NT2/D1 (cell line): ENCODE data around the gene FMO1.

ENCODE experiments used
- DNase-seq: peaks from one replicate; pipeline ENCODE4 v3.0.0-alpha.2; 2011; ENCODE audit warnings: low read depth, low spot score
- H3K27me3 ChIP-seq: 2 replicates; pipeline ENCODE4 v1.6.0; 2011; ENCODE audit warnings: mild to moderate bottlenecking; ENCODE audit not compliant: insufficient read length, insufficient read depth
- H3K36me3 ChIP-seq: 2 replicates; pipeline ENCODE4 v1.6.1; 2011; ENCODE audit warnings: mild to moderate bottlenecking, low read length, mixed read lengths; ENCODE audit not compliant: insufficient read depth, insufficient read length
- H3K4me1 ChIP-seq: 2 replicates; pipeline ENCODE4 v1.5.1; 2011; ENCODE audit not compliant: insufficient read depth, insufficient read length
- H3K4me3 ChIP-seq: 2 replicates; pipeline ENCODE4 v1.5.1; 2011; ENCODE audit warnings: low read depth; ENCODE audit not compliant: insufficient read length
- H3K9ac ChIP-seq: 2 replicates; pipeline ENCODE4 v1.6.0; 2011; ENCODE audit warnings: low read depth; ENCODE audit not compliant: insufficient read length
- H3K9me3 ChIP-seq: 2 replicates; pipeline ENCODE4 v1.5.1; 2011; ENCODE audit warnings: mild to moderate bottlenecking, low read length; ENCODE audit not compliant: insufficient read depth
- SUZ12 ChIP-seq: IDR thresholded peaks from 2 replicates; pipeline ENCODE4 v1.6.1; 2011; ENCODE audit not compliant: insufficient read length, insufficient read depth; ENCODE audit errors: extremely low read depth
- YY1 ChIP-seq: IDR thresholded peaks from 2 replicates; pipeline ENCODE4 v1.6.1; 2011; ENCODE audit not compliant: insufficient read length, insufficient read depth
- ZNF274 ChIP-seq: IDR thresholded peaks from 2 replicates; pipeline ENCODE4 v1.6.1; 2011; ENCODE audit warnings: mild to moderate bottlenecking, low read depth, low read length

FMO1 gene

DNA sequence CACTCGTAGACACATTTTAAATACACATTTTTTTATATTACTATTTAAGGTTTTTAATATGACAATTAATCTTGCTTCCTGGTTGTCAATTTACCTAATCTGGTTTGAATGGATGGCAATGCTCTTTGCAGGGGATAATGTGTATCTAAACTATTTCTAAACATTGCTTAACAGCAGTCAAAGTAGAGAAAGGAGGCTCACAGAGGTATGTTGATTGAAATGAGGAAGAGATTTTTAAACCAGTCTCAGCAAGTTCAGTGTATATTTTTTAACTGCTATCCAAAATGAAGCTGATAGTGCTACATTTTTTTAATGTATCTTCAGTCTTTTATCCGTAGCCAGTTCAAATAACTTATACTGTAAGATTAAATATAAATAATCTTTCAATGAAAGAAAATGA is 17.4 kb downstream of the FMO1 start:
- TF ChIP-seq ZNF274, result no peak
- no peak for TF ChIP-seq SUZ12
- no peak for TF ChIP-seq YY1
- H3K9me3 ChIP-seq, result no peaks in the 10 kb centered on the region
- no peaks in the 10 kb centered on the region for H3K27me3 ChIP-seq
- no peak for DNase-seq
- no peaks in the 10 kb centered on the region for H3K36me3 ChIP-seq
- H3K9ac ChIP-seq, result no peak overlapping the region
- H3K4me3 ChIP-seq, result no peak overlapping the region
- no peaks in the 10 kb centered on the region for H3K4me1 ChIP-seq

DNA sequence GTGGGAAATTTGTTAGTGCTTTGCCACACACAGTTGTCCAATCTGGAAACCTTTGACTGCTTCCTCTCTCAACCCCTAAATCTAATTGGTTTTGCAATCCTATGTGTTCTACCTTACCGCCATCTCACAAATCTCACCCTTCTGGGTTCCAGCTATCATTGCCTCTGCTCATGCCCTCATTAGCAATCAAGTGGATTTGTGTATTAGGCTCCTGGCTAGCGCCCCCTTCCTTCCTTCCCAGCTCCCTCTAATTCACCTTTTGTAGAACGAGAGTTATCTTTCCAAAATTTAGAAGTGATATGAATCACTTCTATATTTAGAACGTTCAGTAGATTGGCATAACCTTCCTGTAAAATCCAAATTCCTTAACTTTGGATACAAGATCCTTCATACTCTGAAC is 18.6 kb downstream of the FMO1 start:
- TF ChIP-seq YY1 (no peak), ZNF274 (no peak), SUZ12 (no peak)
- H3K9ac ChIP-seq, result no peak overlapping the region
- H3K36me3 ChIP-seq, result no peaks in the 10 kb centered on the region
- H3K9me3 ChIP-seq, result peaks cover 6% of the 10 kb centered on the region; the same call in 1 of the 2 replicates
- no peak overlapping the region for H3K4me3 ChIP-seq
- no peaks in the 10 kb centered on the region for H3K4me1 ChIP-seq
- H3K27me3 ChIP-seq, result no peaks in the 10 kb centered on the region
- no peak for DNase-seq

DNA sequence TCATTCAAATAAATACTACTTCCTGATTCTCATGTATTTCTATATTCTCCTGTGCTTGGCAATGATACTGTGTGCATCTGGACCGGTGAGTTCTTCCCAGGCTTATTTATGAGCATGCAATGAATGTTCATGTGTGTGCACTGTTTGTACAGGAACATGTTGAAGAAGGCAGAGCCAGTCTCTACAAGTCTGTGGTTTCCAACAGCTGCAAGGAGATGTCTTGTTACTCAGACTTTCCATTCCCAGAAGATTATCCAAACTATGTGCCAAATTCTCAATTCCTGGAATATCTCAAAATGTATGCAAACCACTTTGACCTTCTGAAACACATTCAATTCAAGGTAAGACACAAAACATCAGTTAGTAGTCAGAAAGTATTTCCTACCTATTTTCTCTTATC is 19.1 kb downstream of the FMO1 start:
- no peak overlapping the region for H3K4me3 ChIP-seq
- no peaks in the 10 kb centered on the region for H3K27me3 ChIP-seq
- no peak for DNase-seq
- H3K4me1 ChIP-seq, result no peaks in the 10 kb centered on the region
- H3K9ac ChIP-seq, result no peak overlapping the region
- H3K36me3 ChIP-seq, result no peaks in the 10 kb centered on the region
- peaks cover 9% of the 10 kb centered on the region; the same call in 1 of the 2 replicates for H3K9me3 ChIP-seq
- TF ChIP-seq YY1 (no peak), ZNF274 (no peak), SUZ12 (no peak)

DNA sequence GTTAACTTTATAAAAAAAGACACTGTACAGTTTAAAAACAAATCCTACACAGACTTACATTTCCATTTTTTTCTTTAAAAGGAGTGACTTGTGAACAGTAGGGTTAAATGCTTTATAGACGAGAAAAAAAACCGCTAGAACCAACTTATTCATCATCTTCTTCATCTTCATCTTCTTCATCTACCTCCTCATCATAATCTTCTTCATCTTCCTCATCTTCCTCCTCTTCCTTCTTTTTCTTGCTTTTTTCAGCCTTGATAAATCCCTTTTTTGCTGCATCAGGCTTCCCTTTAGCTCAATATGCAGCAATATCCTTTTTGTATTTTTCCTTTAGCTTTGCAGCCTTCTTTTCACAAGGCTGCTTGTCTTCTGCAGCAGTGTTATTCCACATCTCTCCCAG is 22.5 kb downstream of the FMO1 start:
- no peak overlapping the region for H3K9ac ChIP-seq
- TF ChIP-seq ZNF274 (no peak), SUZ12 (no peak), YY1 (no peak)
- no peak for DNase-seq
- H3K4me3 ChIP-seq, result no peak overlapping the region
- no peaks in the 10 kb centered on the region for H3K36me3 ChIP-seq
- H3K4me1 ChIP-seq, result no peaks in the 10 kb centered on the region
- peaks cover 9% of the 10 kb centered on the region; the same call in 1 of the 2 replicates for H3K9me3 ChIP-seq
- H3K27me3 ChIP-seq, result no peaks in the 10 kb centered on the region

DNA sequence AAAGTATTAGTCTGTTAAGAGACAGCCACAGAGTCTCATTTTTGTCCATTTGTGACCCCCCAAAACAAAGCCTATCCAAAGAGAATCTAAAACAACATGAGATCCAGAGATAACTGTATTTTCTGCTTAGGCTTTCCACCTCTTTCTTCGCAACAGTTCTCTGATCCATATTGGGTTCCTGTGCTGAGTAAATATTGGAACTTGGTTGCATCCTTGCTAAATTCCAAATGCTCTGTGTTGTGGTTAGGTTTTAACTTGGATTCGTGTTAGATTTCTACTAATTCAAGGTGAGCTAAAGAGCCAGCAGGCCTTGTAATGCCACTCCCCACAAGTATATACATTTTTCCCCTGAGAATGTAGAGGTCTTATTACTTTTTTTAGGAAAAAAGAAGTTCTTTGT is 29.2 kb downstream of the FMO1 start:
- DNase-seq, result no peak
- no peaks in the 10 kb centered on the region for H3K9me3 ChIP-seq
- H3K4me1 ChIP-seq, result no peaks in the 10 kb centered on the region
- TF ChIP-seq SUZ12, result no peak
- TF ChIP-seq ZNF274, result no peak
- no peak for TF ChIP-seq YY1
- no peak overlapping the region for H3K4me3 ChIP-seq
- no peaks in the 10 kb centered on the region for H3K36me3 ChIP-seq
- H3K9ac ChIP-seq, result no peak overlapping the region
- no peaks in the 10 kb centered on the region for H3K27me3 ChIP-seq

DNA sequence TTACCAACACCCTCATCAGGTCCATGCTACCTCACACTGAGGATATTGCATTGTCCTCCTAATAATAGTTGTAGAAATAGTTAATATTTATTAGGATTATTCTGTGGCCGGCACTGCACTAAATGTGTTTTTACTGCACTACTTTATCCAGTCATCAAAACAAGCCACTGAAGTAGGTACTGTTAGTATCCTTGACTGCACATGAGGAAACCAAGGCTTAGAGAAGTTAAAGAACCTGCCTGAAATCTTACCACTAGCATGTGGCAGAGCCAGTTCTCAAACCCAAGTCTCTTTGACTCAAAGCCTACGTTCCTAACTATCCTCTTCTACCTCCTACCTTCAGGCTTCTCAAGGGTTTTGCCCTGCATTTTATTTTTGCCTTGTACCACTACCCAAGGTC is 30.9 kb downstream of the FMO1 start:
- Histone ChIP-seq H3K27me3 (no peaks in the 10 kb centered on the region), H3K9ac (no peak overlapping the region), H3K9me3 (no peaks in the 10 kb centered on the region), H3K4me1 (no peaks in the 10 kb centered on the region), H3K36me3 (no peaks in the 10 kb centered on the region), H3K4me3 (no peak overlapping the region)
- TF ChIP-seq YY1 (no peak), ZNF274 (no peak), SUZ12 (no peak)
- no peak for DNase-seq

DNA sequence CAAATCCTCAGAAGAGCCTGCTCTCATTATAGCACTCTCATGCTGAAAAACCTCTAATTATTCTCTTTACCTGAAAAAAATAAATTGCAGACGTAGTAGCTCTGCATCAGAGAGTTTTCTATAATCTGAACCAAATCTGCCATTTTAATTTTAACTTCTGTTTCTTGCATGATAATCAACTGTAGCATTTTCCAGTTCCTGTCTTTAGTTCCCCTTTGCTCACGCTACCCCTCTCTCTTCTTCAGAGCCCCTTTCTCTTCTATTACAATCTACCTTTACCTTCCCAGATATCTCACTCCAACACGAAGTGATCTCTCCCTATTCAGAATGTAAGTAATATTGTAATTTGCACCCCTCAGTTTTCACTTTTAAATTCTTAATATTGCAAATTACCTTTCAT is 31.4 kb downstream of the FMO1 start:
- Histone ChIP-seq H3K9ac (no peak overlapping the region), H3K9me3 (no peaks in the 10 kb centered on the region), H3K4me1 (no peaks in the 10 kb centered on the region), H3K4me3 (no peak overlapping the region), H3K36me3 (no peaks in the 10 kb centered on the region), H3K27me3 (no peaks in the 10 kb centered on the region)
- DNase-seq, result no peak
- no peak for TF ChIP-seq YY1
- TF ChIP-seq SUZ12, result no peak
- TF ChIP-seq ZNF274, result no peak

DNA sequence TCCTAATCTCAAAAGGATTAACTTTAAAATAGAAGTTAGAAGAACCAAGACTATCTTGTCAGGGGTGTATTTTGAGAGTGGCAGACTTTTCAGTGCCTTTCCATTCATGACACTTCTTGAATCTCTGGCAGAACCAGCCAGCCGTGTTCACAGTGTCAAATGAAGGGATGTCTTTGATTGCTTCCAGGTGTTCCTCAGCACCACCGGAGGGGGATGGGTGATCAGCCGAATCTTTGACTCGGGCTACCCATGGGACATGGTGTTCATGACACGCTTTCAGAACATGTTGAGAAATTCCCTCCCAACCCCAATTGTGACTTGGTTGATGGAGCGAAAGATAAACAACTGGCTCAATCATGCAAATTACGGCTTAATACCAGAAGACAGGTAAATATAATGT is 32.3 kb downstream of the FMO1 start:
- no peaks in the 10 kb centered on the region for H3K36me3 ChIP-seq
- no peaks in the 10 kb centered on the region for H3K27me3 ChIP-seq
- H3K9ac ChIP-seq, result no peak overlapping the region
- H3K4me1 ChIP-seq, result no peaks in the 10 kb centered on the region
- no peak overlapping the region for H3K4me3 ChIP-seq
- DNase-seq, result no peak
- H3K9me3 ChIP-seq, result no peaks in the 10 kb centered on the region
- no peak for TF ChIP-seq ZNF274
- TF ChIP-seq SUZ12, result no peak
- no peak for TF ChIP-seq YY1
